Spinal cord (tissue), 10 donors: ENCODE measurements around the gene GJB6. TPM values are rescaled to one million over a fixed set of nuclear protein-coding genes. Genes with fewer than 3 reads are reported as not detected.

Experiments
- DNase-seq, 6 donors: peaks; one replicate each; pipeline versions ENCODE4 v3.0.0 to v3.0.0-alpha.2; 2013 to 2015; ENCODE audit warnings: low spot score in 6 of 6, low read depth in 4 of 6
- H3K27ac ChIP-seq: one replicate; pipeline ENCODE4 v1.5.1; 2013; ENCODE audit warnings: low read depth, low read length, control low read depth
- H3K27me3 ChIP-seq: one replicate; pipeline ENCODE4 v1.6.1; 2013; ENCODE audit warnings: low read length; ENCODE audit not compliant: control insufficient read depth, insufficient read depth
- H3K36me3 ChIP-seq: one replicate; pipeline ENCODE4 v1.6.1; 2013; ENCODE audit warnings: low read length; ENCODE audit not compliant: control insufficient read depth, insufficient read depth
- H3K4me1 ChIP-seq: one replicate; pipeline ENCODE4 v1.6.1; 2013; ENCODE audit warnings: low read length; ENCODE audit not compliant: control insufficient read depth, insufficient read depth
- H3K4me3 ChIP-seq: one replicate; pipeline ENCODE4 v1.5.1; 2013; ENCODE audit warnings: low read depth, low read length, control low read depth
- H3K9me3 ChIP-seq: one replicate; pipeline ENCODE4 v1.6.1; 2013; ENCODE audit warnings: low read length; ENCODE audit not compliant: control insufficient read depth, insufficient read depth
- WGBS: methylation state at CpG from one replicate; pipeline ENCODE4 v1.1.5; 2013; ENCODE audit warnings: missing lambda C conversion rate; ENCODE audit not compliant: insufficient coverage; 5-methylcytosine and 5-hydroxymethylcytosine counted together
- polyA plus RNA-seq, 2 donors: library from polyadenylated mRNA; unstranded; fragments of 120-200 nt; gene quantifications; one replicate each; pipeline ENCODE4 v1.2.1, GENCODE V29; 2013; ENCODE audit not compliant: insufficient read length in 2 of 2
- total RNA-seq, 2 donors: library from RNA; depleted of rRNA in 1 of 2; stranded (reverse); fragments of 120-200 nt in 1 of 2; fragments of >200 nt in 1 of 2; gene quantifications; one replicate each; pipeline versions ENCODE4 v1.2.3 to v1.2.4, GENCODE V29; 2013 to 2014
- donor health status: healthy.

The GJB6 gene
- total and polyA plus RNA-seq, 4 donors, result 10.2 to 598 (median 89.8) TPM

- Histone ChIP-seq H3K4me1 (peaks cover 10% of the 10 kb centered on the region), H3K9me3 (no peaks in the 10 kb centered on the region), H3K27me3 (no peaks in the 10 kb centered on the region), H3K36me3 (no peaks in the 10 kb centered on the region), H3K27ac (no peak overlapping the region), H3K4me3 (no peak overlapping the region)
- no peak for DNase-seq
- 92% methylated on average over 12 of the region's 16 CpGs for WGBS
These were observed 25.4 kb downstream of the GJB6 start for GRCh38 chr13:20206698-20207235.

DNA sequence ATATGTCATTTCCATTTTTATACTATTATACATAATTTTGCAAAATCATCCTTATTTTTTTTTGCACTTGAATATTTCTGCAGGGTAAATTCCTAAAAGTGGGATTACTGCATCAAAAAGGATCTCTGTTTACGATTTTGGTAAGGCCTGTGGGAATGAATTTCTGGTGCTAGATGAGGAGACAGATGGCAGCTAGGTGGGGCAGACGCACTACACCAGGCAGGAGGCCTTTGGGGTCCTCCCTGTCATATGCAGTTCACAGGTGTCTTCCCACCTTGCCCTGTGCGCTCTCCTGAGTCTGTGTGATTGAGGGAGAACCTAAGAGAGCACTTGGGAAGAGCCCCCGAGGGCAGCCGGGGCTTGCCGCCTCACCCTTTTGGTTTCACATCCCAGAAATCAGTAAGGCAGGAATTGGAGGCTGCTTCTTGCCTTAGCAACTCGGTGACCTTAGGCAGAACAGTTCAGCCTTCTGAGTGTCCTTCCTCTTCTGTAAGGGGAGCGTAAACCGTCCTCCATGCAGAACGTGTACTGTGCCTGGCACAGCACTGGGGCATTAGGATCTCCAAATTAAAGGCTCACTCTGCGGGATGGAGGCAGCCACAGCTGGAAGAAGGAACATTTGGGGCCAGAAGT lies 25.9 kb downstream of the GJB6 start:
- 90% methylated on average over 10 of the region's 11 CpGs for WGBS
- no peaks in the 10 kb centered on the region for H3K9me3 ChIP-seq
- peaks cover 10% of the 10 kb centered on the region for H3K4me1 ChIP-seq
- no peaks in the 10 kb centered on the region for H3K27me3 ChIP-seq
- H3K36me3 ChIP-seq, result no peaks in the 10 kb centered on the region
- H3K27ac ChIP-seq, result no peak overlapping the region
- DNase-seq, result no peak
- no peak overlapping the region for H3K4me3 ChIP-seq

GRCh38 chr13:20198781-20199180 lies 33.3 kb downstream of the GJB6 start:
- WGBS, result no CpG with 5 or more reads among the region's 1 CpG
- Histone ChIP-seq H3K27me3 (peaks cover 28% of the 10 kb centered on the region), H3K36me3 (no peaks in the 10 kb centered on the region), H3K4me1 (peaks cover 8% of the 10 kb centered on the region), H3K9me3 (peaks cover 6% of the 10 kb centered on the region), H3K4me3 (no peak overlapping the region), H3K27ac (no peak overlapping the region)
- DNase-seq, result no peak

GRCh38 chr13:20197361-20197834 lies 34.7 kb downstream of the GJB6 start:
- H3K27ac ChIP-seq, result no peak overlapping the region
- no peaks in the 10 kb centered on the region for H3K36me3 ChIP-seq
- WGBS, result 13% methylated on average over 1 of the region's 5 CpGs
- H3K4me1 ChIP-seq, result peaks cover 17% of the 10 kb centered on the region
- peaks cover 39% of the 10 kb centered on the region for H3K27me3 ChIP-seq
- H3K9me3 ChIP-seq, result peaks cover 6% of the 10 kb centered on the region
- peak in 3 of 6 donors; percentile 52 to 86 (median 82) for DNase-seq
- no peak overlapping the region for H3K4me3 ChIP-seq

DNA sequence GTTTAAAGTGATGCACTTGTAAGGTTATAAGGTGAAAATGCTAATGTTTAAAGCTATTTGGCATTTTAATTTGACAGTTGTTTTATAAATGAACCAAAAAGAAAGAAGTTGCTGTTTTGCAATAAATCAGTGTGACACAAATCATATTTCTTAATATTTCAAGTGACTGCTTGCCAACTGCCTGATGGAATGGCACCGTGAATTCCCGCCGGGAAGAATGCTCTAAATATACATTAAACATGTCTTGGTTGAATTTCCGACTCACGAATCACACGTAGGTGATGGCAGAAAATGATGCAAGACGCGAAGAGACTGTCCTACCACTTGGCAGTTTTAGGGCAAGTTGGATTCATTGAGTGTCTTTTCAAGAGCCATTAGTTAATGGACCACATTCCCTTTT lies 36.3 kb downstream of the GJB6 start:
- Histone ChIP-seq H3K36me3 (no peaks in the 10 kb centered on the region), H3K27me3 (peaks cover 53% of the 10 kb centered on the region), H3K4me3 (no peak overlapping the region), H3K27ac (no peak overlapping the region), H3K4me1 (peaks cover 23% of the 10 kb centered on the region), H3K9me3 (peaks cover 6% of the 10 kb centered on the region)
- DNase-seq, result no peak
- no CpG with 5 or more reads among the region's 8 CpGs for WGBS

DNA sequence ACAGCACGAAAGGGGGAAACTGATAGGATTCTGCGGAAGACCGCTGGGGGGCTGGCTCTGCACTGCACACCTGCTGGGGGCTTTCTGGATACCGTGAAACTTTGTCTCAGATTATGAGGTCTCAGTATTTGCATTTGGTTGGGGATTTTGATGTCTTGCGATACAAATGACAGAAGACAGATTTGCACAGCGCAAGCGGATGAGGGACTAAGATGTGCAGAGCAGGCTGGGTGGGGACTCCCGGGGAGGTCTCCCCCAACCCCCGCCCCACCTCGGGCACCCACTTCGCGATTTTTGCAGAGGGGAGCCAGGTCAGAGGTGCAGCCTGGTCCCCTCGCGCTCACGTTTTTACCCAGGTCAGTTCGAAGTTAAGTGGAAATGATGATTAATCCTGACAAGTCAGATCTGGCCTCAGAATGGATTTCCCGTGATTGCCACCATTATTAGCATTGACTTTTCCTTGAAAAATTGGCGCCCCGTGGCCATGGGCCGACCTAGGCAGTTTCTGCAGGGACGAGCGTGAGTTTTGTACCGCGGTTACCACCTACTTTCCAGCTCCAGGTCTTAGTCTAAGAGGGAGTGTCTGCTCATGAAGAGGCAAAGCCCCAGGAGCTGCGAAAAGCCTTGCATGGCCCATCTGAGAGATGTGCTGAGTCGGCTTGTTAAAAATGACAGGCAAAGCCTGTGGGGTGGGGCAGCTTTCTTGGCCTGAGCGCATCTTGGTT lies 38.0 kb downstream of the GJB6 start:
- no peaks in the 10 kb centered on the region for H3K36me3 ChIP-seq
- H3K4me1 ChIP-seq, result peaks cover 23% of the 10 kb centered on the region
- peak overlapping the region; percentile 24 for H3K4me3 ChIP-seq
- peak overlapping the region; percentile 7 for H3K27ac ChIP-seq
- H3K9me3 ChIP-seq, result no peaks in the 10 kb centered on the region
- 15% methylated on average over 23 of the region's 27 CpGs for WGBS
- H3K27me3 ChIP-seq, result peaks cover 64% of the 10 kb centered on the region
- DNase-seq, result peak in 1 of 6 donors; percentile 23

- H3K4me3 ChIP-seq, result peak overlapping the region; percentile 24
- peak in 1 of 6 donors; percentile 61 for DNase-seq
- H3K27ac ChIP-seq, result peak overlapping the region; percentile 7
- peaks cover 67% of the 10 kb centered on the region for H3K27me3 ChIP-seq
- H3K4me1 ChIP-seq, result peaks cover 23% of the 10 kb centered on the region
- H3K36me3 ChIP-seq, result no peaks in the 10 kb centered on the region
- H3K9me3 ChIP-seq, result no peaks in the 10 kb centered on the region
- WGBS, result under 1% methylated on average over 35 of the region's 53 CpGs
These were observed 38.8 kb downstream of the GJB6 start for GRCh38 chr13:20193162-20193906.

DNA sequence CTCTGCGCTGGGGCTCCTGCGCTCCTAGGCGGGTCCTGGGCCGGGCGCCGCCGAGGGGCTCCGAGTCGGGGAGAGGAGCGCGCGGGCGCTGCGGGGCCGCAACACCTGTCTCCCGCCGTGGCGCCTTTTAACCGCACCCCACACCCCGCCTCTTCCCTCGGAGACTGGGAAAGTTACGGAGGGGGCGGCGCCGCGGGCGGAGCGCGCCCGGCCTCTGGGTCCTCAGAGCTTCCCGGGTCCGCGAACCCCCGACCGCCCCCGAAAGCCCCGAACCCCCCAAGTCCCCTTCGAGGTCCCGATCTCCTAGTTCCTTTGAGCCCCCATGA lies 39.3 kb downstream of the GJB6 start, which contains the start of gene GJB2:
Gene GJB2, minus strand, starts transcription at position 103 of the 326 bp plus-strand sequence. CDS start 3,357 bp downstream, outside the sequence.
- WGBS, result under 1% methylated on average over 36 of the region's 39 CpGs
- peak within 1 kb of the TSS; percentile 7 for H3K27ac ChIP-seq
- no peaks in the 10 kb centered on the region for H3K9me3 ChIP-seq
- H3K4me1 ChIP-seq, result peaks cover 23% of the 10 kb centered on the region
- peaks cover 67% of the 10 kb centered on the region for H3K27me3 ChIP-seq
- DNase-seq, result peak in 1 of 6 donors; percentile 44
- H3K4me3 ChIP-seq, result peak within 1 kb of the TSS; percentile 24
- H3K36me3 ChIP-seq, result no peaks in the 10 kb centered on the region

GRCh38 chr13:20192158-20192835 lies 39.8 kb downstream of the GJB6 start:
- peak in 2 of 6 donors; percentile 55 to 61 for DNase-seq
- under 1% methylated on average over 73 of the region's 73 CpGs for WGBS
- Histone ChIP-seq H3K27ac (no peak overlapping the region), H3K36me3 (no peaks in the 10 kb centered on the region), H3K27me3 (peaks cover 67% of the 10 kb centered on the region), H3K4me1 (peaks cover 23% of the 10 kb centered on the region), H3K9me3 (no peaks in the 10 kb centered on the region), H3K4me3 (peak overlapping the region; percentile 24)
